Activated naive CD4-positive, alpha-beta T cell treated with anti-CD3 and anti-CD28 coated beads for 36 hours (primary cell): ENCODE results near the gene ATXN1. TPM values are rescaled to one million over a fixed set of nuclear protein-coding genes. Genes with fewer than 3 reads are reported as not detected.
A peak's percentile ranks its signal among the peaks of the same experiment; 100 is the strongest.
"Not testable (repeated sequence)": the region's sequence is repeated elsewhere in the genome, so short reads cannot be mapped to it uniquely, and the experiment has no call there.

Source experiments
- CTCF ChIA-PET: fragments of 350-600 bp; sonication (Branson Sonifier 250); formaldehyde crosslinking; loops from one replicate; lab custom pipeline; 2021; ENCODE audit warnings: antibody characterized with exemption; lab: Charles Lee
- DNase-seq: peaks from one replicate; pipeline ENCODE4 v3.0.0-alpha.2; 2020
- H3K27ac Mint-ChIP-seq: one replicate; pipeline ENCODE4 v1.8.0; 2021; ENCODE audit warnings: mild to moderate bottlenecking, mixed read lengths
- H3K27me3 Mint-ChIP-seq: one replicate; pipeline ENCODE4 v1.8.0; 2021; ENCODE audit warnings: low read depth, mixed read lengths
- H3K36me3 Mint-ChIP-seq: one replicate; pipeline ENCODE4 v1.8.0; 2021; ENCODE audit warnings: low read depth, mixed read lengths
- H3K4me1 Mint-ChIP-seq: one replicate; pipeline ENCODE4 v1.8.0; 2021; ENCODE audit warnings: low read depth, mixed read lengths
- H3K4me3 Mint-ChIP-seq: one replicate; pipeline ENCODE4 v1.8.0; 2021; ENCODE audit warnings: mild to moderate bottlenecking, moderate library complexity, mixed read lengths
- H3K9me3 Mint-ChIP-seq: one replicate; pipeline ENCODE4 v1.8.0; 2021; ENCODE audit warnings: mixed read lengths
- intact Hi-C: fragments of 100-400 bp; cut with micrococcal nuclease; formaldehyde crosslinking; loops from one replicate; pipeline ENCODE4 v1.15.1; 2023
- total RNA-seq, 2 experiments: library from RNA; stranded (reverse); gene quantifications; one replicate each; pipeline ENCODE4 v1.2.3, GENCODE V29; 2021

ATXN1 gene
- total RNA-seq, 2 experiments from 2014 or later: 9.4 to 12.7 TPM

DNA sequence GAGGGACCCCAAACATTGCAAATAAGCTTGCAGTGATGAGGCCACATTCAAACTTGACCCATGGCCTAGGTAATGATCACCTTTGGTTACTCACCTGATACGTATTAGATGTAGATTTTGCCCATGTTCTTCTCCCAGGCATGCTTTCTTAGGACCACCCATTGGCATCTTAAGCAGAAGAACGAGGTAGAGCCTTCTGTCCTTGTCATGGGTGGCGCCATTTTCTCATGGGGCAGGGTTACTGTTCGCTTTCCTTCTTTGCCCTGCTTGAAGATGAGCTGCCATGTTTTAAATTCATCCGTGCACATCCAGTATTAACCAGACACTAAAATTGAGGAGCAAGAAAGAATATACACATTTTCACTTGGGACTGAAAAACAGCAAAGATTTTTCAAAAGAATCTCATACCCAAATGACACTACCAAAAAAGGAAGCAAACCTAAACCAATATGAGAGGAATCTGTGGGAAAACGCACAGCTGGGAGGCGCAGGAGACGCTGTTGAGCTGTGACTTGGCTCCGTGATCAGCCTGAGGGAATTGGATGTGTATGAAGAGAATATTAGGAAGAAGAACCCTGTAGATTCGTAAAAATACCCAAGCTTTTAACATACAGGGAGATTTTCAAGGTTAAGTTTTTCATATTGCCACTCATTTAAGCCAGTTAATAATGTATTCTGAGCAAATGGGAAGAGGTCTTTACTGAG, 486.2 kb downstream of the ATXN1 start:
- H3K4me3 Mint-ChIP-seq: no peak overlapping the region
- CTCF ChIA-PET: interaction anchor here (1.1 to 1.2 kb wide), 2 partner anchors 11 to 42 kb away, joined by 3 read pairs; no protein-coding TSS in a partner anchor
- H3K36me3 Mint-ChIP-seq: no peaks in the 10 kb centered on the region
- intact Hi-C loops: no loop called here
- DNase-seq: no peak
- peaks cover 2% of the 10 kb centered on the region for H3K4me1 Mint-ChIP-seq
- no peak overlapping the region for H3K27ac Mint-ChIP-seq
- no peaks in the 10 kb centered on the region for H3K27me3 Mint-ChIP-seq
- H3K9me3 Mint-ChIP-seq: no peaks in the 10 kb centered on the region

DNA sequence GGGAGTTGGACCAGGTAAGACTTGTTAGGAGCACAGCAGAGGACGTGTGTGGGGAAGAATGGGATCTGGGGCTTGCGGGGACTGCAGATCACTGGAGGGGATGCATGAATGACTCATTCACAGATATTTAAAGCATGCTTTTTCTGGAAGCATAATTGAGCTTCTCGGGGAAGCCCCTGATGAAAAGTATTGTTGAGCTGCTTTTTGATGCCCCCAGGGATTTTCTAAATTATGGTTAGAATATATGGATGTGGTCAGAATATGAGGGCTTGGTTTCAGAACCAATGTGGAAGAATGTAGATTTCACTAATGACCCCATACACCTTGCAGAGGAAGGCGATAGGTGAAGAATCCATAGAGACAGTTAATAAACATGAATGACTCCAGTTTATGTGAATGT, 486.8 kb downstream of the ATXN1 start:
- H3K4me3 Mint-ChIP-seq: no peak overlapping the region
- DNase-seq: no peak
- no peaks in the 10 kb centered on the region for H3K9me3 Mint-ChIP-seq
- intact Hi-C loops: no loop called here
- H3K36me3 Mint-ChIP-seq: no peaks in the 10 kb centered on the region
- H3K27me3 Mint-ChIP-seq: no peaks in the 10 kb centered on the region
- peaks cover 2% of the 10 kb centered on the region for H3K4me1 Mint-ChIP-seq
- no peak overlapping the region for H3K27ac Mint-ChIP-seq
- CTCF ChIA-PET: interaction anchor here (1.2 kb wide), 1 partner anchor 11 kb away, joined by 3 read pairs; no protein-coding TSS in a partner anchor

DNA sequence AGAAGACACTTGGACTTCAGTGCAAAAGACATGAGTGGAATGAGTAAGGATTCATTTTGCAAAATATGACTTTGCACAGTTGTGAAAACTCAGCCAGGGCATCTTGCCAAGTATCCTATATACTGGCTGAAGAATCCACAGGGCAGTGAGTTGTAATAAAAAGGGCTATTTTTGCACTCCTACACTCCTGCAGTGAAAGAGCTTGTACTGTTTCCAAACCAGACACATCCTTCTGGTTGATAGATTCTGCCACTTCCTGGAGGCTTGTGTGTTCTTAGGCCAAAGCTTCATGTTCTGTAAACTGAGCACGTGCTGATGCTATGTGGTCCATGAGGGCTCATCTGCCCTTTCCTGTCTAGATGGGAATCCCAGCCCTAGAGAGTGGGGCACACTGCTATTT, 488.0 kb downstream of the ATXN1 start:
- peaks cover 2% of the 10 kb centered on the region for H3K4me1 Mint-ChIP-seq
- H3K27ac Mint-ChIP-seq: no peak overlapping the region
- H3K27me3 Mint-ChIP-seq: no peaks in the 10 kb centered on the region
- CTCF ChIA-PET: interaction anchor here (0.6 to 0.7 kb wide), 2 partner anchors 56 to 66 kb away, joined by 3 read pairs; no protein-coding TSS in a partner anchor
- H3K4me3 Mint-ChIP-seq: no peak overlapping the region
- intact Hi-C loops: no loop called here
- no peaks in the 10 kb centered on the region for H3K9me3 Mint-ChIP-seq
- H3K36me3 Mint-ChIP-seq: no peaks in the 10 kb centered on the region
- no peak for DNase-seq

DNA sequence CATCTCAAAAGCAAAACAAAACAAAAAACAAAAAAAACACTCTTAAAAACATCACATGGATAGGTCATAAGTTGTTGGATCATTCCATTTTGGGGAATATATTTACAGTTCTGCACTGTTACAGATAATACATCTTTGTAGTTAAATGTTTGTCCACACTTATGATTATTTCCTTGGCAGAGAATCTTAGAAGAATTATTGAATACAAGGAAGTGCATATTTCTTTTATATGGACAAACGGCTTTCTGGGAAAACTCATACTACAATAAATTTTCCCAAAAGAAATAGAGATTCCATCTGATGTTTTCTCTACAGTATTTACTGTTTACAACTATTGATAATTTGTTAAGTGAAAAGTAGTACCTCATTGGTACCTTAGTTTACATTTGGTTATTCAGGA, 489.1 kb downstream of the ATXN1 start:
- H3K27ac Mint-ChIP-seq: no peak overlapping the region
- no peaks in the 10 kb centered on the region for H3K36me3 Mint-ChIP-seq
- CTCF ChIA-PET: no interaction called here
- no peaks in the 10 kb centered on the region for H3K27me3 Mint-ChIP-seq
- H3K9me3 Mint-ChIP-seq: no peaks in the 10 kb centered on the region
- DNase-seq: no peak
- no peak overlapping the region for H3K4me3 Mint-ChIP-seq
- H3K4me1 Mint-ChIP-seq: no peaks in the 10 kb centered on the region
- intact Hi-C loops: no loop called here

DNA sequence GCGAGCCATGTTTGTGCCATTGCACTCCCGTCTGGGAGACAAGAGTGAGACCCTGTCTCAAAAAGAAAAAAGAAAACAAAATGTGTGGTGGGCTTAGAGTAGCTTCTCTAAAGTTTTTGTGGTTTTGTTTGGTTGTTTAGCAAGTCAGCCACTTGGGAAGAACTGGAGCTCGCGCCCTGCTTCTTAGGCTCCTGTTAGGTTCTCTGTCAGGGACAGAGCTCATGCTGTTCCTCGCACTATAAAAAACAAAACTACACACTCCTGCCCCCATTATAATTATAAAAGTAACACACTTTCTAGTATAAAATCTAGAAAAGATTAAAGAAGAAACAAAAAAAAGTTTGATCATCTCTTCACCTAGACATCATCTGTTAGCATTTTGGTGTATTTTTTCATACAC, 489.8 kb downstream of the ATXN1 start:
- CTCF ChIA-PET: no interaction called here
- DNase-seq: no peak
- Mint-ChIP-seq H3K9me3 (no peaks in the 10 kb centered on the region), H3K27me3 (no peaks in the 10 kb centered on the region), H3K4me1 (no peaks in the 10 kb centered on the region), H3K27ac (no peak overlapping the region), H3K36me3 (no peaks in the 10 kb centered on the region), H3K4me3 (no peak overlapping the region)
- intact Hi-C loops: no loop called here

DNA sequence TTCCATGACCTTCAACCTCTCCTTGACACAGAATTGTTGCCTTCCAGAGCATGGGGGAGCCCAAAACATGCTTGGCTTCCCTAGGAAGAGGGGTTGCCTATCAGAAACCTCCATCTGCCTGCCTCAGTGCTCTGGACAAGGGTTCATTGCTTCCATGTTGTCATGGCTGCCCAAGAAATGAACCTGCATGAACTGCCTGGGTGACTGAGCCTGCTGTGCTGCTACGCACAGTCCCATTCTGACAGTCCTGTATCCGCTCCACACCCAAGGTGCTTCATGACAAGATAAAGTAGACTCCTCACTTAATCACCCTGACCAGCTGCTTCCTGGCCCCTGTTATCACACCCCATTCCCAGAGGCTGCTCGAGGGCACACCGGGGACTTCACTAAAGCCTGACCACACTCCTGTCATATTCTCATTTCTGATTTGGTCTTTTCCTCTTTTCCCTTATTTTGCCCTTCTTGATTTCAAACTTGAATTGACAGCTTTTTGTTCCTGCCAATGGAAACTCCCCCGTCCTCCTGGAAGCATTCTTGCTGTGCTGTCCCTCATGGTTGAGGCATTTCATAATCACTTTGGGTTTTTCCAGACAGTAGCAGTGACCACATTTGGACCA, 491.0 kb downstream of the ATXN1 start:
- no peak for DNase-seq
- no peak overlapping the region for H3K4me3 Mint-ChIP-seq
- no peaks in the 10 kb centered on the region for H3K36me3 Mint-ChIP-seq
- H3K4me1 Mint-ChIP-seq: no peaks in the 10 kb centered on the region
- H3K27me3 Mint-ChIP-seq: no peaks in the 10 kb centered on the region
- no peaks in the 10 kb centered on the region for H3K9me3 Mint-ChIP-seq
- intact Hi-C loops: no loop called here
- CTCF ChIA-PET: interaction anchor here (0.9 kb wide), 1 partner anchor 56 kb away, joined by 3 read pairs; no protein-coding TSS in a partner anchor
- H3K27ac Mint-ChIP-seq: no peak overlapping the region

DNA sequence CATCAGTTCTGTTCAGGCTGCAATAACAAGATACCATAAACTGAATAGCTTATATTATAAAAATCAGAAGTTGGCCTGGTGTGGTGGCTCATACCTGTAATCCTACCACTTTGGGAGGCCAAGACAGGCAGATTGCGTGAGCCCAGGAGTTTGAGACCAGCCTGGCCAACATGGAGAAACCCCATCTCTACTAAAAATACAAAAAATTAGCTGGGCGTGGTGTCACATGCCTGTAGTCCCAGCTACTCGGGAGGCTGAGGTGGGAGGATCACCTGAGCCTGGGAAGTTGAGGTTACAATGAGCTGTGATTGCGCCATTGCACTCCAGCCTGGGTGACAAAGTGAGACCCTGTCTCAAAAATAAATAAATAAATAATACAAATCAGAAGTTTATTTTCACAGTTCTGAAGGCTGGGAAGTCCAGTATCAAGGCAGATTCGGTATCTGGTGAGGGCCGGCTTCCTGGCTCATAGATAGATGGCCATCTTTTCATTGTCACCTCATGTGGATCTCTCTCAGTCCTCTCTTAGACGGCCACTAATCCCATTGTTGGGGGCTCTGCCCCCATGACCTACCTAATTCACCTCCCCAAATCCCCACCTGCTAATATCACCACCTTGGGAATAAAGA, 491.7 kb downstream of the ATXN1 start:
- H3K4me1 Mint-ChIP-seq, H3K27me3 Mint-ChIP-seq, DNase-seq, H3K27ac Mint-ChIP-seq, H3K4me3 Mint-ChIP-seq, H3K36me3 Mint-ChIP-seq, H3K9me3 Mint-ChIP-seq, intact Hi-C loops: not testable (repeated sequence)
- CTCF ChIA-PET: interaction anchor here (1.2 kb wide), 1 partner anchor 496 kb away, joined by 3 read pairs; no protein-coding TSS in a partner anchor

DNA sequence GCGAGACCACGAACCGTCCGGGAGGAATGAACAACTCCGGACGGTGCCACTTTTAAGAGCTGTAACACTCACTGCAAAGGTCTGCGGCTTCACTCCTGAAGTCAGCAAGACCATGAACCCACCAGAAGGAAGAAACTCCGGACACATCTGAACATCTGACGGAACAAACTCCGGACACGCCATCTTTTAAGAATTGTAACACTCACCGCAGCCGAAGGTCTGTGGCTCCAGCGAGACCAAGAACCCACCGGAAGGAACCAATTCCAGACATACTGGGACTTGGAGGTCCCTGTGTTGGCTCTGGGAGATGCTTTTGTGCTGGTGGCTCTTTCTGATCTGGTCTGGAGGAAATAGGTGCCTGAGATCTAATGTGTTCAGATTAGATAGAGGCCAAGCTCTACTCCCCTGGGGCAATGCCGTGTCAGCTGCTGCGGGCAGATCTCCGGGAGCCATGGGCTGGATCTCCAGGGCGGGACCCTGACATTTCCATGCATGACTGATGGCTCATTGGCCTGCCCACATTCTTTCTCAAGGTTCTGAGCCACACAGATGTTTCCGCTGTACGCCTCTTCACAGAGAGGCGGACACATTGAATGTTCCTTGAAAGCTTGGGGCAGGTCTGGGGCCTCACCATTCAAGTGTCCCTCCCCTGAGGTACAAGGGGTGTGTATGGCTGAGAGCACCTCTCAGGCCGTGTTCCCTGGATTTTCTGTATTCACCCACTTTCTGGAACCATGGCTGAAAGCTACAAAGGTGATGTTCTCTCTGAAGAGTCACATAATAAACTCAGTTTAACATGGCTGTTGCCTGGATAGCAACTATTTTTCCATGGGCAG, 493.6 kb downstream of the ATXN1 start:
- no peaks in the 10 kb centered on the region for H3K27me3 Mint-ChIP-seq
- intact Hi-C loops: no loop called here
- H3K4me1 Mint-ChIP-seq: no peaks in the 10 kb centered on the region
- H3K4me3 Mint-ChIP-seq: peak overlapping the region; percentile 12
- CTCF ChIA-PET: no interaction called here
- H3K36me3 Mint-ChIP-seq: no peaks in the 10 kb centered on the region
- no peaks in the 10 kb centered on the region for H3K9me3 Mint-ChIP-seq
- no peak for DNase-seq
- H3K27ac Mint-ChIP-seq: no peak overlapping the region

DNA sequence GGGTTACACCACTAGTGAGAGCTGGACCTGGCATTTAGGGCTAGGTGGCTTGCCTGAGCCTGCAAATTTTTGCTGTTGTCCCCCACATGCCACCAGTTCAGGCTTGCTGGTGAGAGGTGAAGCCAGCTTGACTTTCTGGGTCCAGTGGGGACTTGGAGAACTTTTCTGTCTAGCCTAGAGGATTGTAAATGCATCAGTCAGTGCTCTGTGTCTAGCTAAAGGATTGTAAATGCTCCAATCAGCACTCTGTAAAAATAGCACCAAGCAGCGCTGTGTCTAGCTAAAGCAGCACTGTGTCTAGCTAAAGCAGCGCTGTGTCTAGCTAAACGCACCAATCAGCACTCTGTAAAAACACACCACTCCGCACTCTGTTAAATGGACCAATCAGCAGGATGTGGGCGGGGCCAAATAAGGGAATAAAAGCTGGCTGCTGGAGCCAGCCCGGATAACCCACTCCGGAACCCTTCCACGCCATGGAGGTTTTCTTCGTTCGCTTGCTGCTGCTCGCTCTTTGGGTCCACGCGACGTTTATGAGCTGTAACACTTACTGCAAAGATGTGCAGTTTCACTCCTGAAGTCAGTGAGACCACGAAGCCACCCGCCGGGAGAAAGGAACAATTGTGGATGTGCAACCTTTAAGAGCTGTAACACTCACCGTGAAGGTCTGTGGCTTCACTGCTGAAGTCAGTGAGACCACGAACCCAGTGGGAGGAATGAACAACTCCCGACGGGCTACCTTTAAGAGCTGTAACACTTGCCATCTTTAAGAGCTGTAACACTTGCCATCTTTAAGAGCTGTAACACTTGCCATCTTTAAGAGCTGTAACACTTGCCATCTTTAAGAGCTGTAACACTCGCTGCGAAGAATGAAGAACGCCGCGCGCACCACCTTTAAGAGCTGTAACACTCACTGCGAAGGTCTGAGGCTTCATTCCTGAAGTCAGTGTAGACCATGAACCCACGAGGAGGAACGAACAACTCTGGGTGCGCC, 495.6 kb downstream of the ATXN1 start:
- no peaks in the 10 kb centered on the region for H3K36me3 Mint-ChIP-seq
- intact Hi-C loops: no loop called here

DNA sequence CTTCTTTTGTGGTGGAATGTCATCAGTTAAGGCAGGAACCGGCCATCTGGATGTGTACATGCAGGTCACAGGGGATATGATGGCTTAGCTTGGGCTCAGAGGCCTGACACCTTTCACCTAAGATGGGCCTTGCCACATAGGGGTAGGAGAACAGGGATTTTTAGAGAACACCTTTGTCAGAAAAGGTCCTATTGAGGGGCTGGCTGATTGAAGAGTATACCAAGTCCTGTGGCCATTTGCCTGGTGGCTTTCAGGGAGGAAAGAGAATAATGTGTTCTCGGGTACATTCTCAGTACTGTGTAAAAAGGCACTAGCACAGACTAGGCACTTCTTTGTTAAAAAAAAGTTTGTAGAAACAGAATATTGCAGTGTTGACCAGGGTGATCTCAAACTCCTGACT, 496.5 kb downstream of the ATXN1 start:
- H3K36me3 Mint-ChIP-seq: no peaks in the 10 kb centered on the region
- CTCF ChIA-PET: no interaction called here
- H3K4me3 Mint-ChIP-seq: no peak overlapping the region
- H3K9me3 Mint-ChIP-seq: no peaks in the 10 kb centered on the region
- DNase-seq: no peak
- intact Hi-C loops: no loop called here
- H3K27me3 Mint-ChIP-seq: no peaks in the 10 kb centered on the region
- H3K27ac Mint-ChIP-seq: no peak overlapping the region
- no peaks in the 10 kb centered on the region for H3K4me1 Mint-ChIP-seq

More for the DNA sequence above, 495.6 kb downstream of the ATXN1 start:
- Mint-ChIP-seq H3K4me3 (no peak overlapping the region), H3K27ac (no peak overlapping the region), H3K9me3 (no peaks in the 10 kb centered on the region), H3K4me1 (no peaks in the 10 kb centered on the region), H3K27me3 (no peaks in the 10 kb centered on the region)
- CTCF ChIA-PET: interaction anchor here (0.8 to 1.2 kb wide), 2 partner anchors 12 to 21 kb away, joined by 3 to 4 read pairs; no protein-coding TSS in a partner anchor
- no peak for DNase-seq

DNA sequence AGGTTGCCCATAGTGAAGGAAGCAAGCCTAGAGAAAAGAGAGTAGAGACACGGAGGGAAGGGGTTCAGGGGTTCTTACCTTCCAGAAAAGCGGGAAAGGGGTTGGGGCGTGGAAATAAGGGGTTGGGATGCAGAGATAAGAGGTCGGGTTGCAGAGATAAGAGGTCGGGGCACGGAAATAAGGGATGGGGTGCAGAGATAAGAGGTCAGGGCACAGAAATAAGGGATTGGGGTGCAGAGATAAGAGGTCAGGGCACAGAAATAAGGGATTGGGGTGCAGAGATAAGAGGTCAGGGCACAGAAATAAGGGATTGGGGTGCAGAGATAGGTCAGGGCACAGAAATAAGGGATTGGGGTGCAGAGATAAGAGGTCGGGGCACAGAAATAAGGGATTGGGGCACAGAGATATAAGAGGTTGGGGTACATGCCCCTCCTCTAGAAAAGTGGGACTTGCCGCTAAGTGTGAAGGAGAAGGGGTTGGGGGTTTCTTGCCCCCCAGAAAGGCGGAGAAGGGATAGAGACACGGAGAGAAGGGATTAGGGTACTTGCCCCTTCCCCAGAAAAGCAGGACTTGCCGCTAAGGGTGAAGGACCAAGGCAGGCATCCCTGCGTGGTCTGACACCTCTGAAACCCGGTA, 497.7 kb downstream of the ATXN1 start:
- CTCF ChIA-PET, intact Hi-C loops, H3K36me3 Mint-ChIP-seq, H3K27ac Mint-ChIP-seq, H3K4me3 Mint-ChIP-seq, DNase-seq, H3K4me1 Mint-ChIP-seq, H3K27me3 Mint-ChIP-seq, H3K9me3 Mint-ChIP-seq: not testable (repeated sequence)
